AG04449 (cell line): ENCODE measurements around the gene EGFL8.
A peak's percentile ranks its signal among the peaks of the same experiment; 100 is the strongest.

Source experiments
- CTCF ChIA-PET: fragments of 350-600 bp; formaldehyde crosslinking; extraction: SDS; loops from one replicate; lab custom pipeline; 2021; ENCODE audit warnings: antibody characterized with exemption; lab: Yijun Ruan, JAX
- POLR2A ChIA-PET: fragments of 400-600, 350-600 bp; formaldehyde crosslinking; extraction: SDS; loops from one replicate; lab custom pipeline; 2020; ENCODE audit warnings: antibody characterized with exemption, inconsistent platforms; lab: Yijun Ruan, JAX
- DNase-seq: peaks from one replicate; pipeline ENCODE4 v3.0.0-alpha.2; 2010; ENCODE audit warnings: low read depth, low spot score
- H3K4me3 ChIP-seq: 2 replicates; pipeline ENCODE4 v1.5.1; 2011; ENCODE audit warnings: low read depth, mild to moderate bottlenecking, control low read depth, low read length
- TF ChIP-seq, protein P1 (sequence below): IDR thresholded peaks from one replicate; pipeline ENCODE4 v1.5.1; 2011; ENCODE audit warnings: mild to moderate bottlenecking, moderate library complexity, low read length, control low read depth, inconsistent platforms; ENCODE audit not compliant: insufficient read depth; ENCODE audit errors: missing control alignments

The EGFL8 gene

DNA sequence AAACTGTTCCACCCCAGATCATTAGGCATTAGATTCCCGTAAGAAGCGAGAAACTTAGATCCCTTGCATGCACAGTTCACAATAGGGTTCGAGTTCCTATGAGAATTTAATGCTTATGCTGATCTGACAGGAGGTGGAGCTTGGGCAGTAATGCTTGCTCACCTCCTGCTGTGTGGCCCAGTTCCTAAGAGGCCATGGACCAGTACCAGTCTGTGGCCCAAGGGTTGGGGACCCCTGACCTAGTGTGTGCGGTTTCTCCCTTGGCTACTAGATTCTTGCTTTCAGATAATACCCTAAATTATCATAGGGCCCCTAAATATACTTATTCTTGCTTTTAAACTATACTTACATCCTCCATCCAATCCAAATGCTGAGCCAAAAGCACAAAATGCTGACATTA is 30.0 kb downstream of the EGFL8 start:
- ChIA-PET POLR2A (interaction anchor here (1.5 to 2.0 kb wide), 2 partner anchors 17 to 61 kb away, joined by 4 to 8 read pairs; partner anchors contain the start of gene RNF5), CTCF (interaction anchor here (0.7 to 4.4 kb wide), 9 partner anchors 12 to 224 kb away, joined by 3 to 62 read pairs (median 4); partner anchors contain the start of genes ATF6B and FKBPL)
- no peak for DNase-seq
- TF ChIP-seq, protein P1, sequence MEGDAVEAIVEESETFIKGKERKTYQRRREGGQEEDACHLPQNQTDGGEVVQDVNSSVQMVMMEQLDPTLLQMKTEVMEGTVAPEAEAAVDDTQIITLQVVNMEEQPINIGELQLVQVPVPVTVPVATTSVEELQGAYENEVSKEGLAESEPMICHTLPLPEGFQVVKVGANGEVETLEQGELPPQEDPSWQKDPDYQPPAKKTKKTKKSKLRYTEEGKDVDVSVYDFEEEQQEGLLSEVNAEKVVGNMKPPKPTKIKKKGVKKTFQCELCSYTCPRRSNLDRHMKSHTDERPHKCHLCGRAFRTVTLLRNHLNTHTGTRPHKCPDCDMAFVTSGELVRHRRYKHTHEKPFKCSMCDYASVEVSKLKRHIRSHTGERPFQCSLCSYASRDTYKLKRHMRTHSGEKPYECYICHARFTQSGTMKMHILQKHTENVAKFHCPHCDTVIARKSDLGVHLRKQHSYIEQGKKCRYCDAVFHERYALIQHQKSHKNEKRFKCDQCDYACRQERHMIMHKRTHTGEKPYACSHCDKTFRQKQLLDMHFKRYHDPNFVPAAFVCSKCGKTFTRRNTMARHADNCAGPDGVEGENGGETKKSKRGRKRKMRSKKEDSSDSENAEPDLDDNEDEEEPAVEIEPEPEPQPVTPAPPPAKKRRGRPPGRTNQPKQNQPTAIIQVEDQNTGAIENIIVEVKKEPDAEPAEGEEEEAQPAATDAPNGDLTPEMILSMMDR, result no peak
- no peak overlapping the region for H3K4me3 ChIP-seq

- ChIA-PET POLR2A (interaction anchor here (0.6 to 2.0 kb wide), 10 partner anchors 10 to 1260 kb away, joined by 3 to 8 read pairs (median 4); partner anchors contain the start of genes AGPAT1, ATF6B, FKBPL and RNF5), CTCF (interaction anchor here (0.6 to 4.4 kb wide), 22 partner anchors 8 to 643 kb away, joined by 3 to 62 read pairs (median 4); partner anchors contain the start of genes ATF6B, FKBPL, RNF5 and TAP2)
- TF ChIP-seq, protein P1, result peak; percentile 62
- peak overlapping the region; percentile 55 for H3K4me3 ChIP-seq
- no peak for DNase-seq
Observed at GRCh38 chr6:32194825-32195651, 30.6 kb downstream of the EGFL8 start.

- TF ChIP-seq, protein P1, result peak; percentile 43
- ChIA-PET POLR2A (interaction anchor here (0.6 to 2.0 kb wide), 10 partner anchors 9 to 1259 kb away, joined by 3 to 8 read pairs (median 4); partner anchors contain the start of genes AGPAT1, ATF6B, FKBPL and RNF5), CTCF (interaction anchor here (0.6 to 4.4 kb wide), 19 partner anchors 8 to 643 kb away, joined by 3 to 62 read pairs (median 4); partner anchors contain the start of genes ATF6B, FKBPL, RNF5 and TAP2)
- peak; percentile 97 for DNase-seq
- H3K4me3 ChIP-seq, result peak overlapping the region; percentile 94
Observed at GRCh38 chr6:32195652-32195901, 31.2 kb downstream of the EGFL8 start.

DNA sequence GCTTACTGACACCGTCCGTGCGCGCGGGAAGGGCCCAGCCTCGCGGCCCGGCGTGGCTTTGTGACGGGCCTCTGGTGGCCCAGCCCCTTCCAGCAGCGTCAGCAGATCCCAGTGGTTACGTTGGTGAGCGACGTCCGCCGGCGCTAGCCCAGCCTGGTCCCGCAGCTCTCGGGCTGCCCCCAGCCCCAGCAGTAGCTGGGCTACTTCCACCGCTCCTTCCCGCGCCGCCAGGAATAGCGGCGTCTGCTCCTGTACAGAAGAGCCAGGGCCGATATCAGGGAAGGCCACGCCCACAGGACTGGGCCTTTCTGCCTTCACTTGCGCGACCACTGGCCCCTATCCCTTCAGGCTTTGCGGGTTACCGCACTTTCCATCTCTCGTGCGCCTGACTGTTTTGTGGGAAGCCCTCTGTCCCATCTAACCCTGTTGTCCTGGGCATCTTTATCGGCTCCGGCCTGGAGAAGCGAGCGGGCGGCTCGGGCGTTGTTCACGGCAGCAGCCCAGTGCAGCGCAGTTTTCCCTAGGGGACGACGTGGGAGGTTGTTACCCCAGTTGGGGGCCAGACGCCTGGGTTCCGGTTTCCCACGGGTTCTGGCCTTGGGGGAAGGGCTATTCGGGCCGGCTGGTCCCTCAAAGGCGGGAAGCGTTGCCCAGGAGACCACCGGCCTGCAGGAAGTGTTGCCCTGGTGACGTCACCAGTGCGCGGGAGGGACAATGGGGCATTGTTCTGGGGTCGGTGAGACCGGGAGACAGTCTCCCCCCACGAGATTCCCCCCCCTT is 31.7 kb downstream of the EGFL8 start:
- peak overlapping the region; percentile 94 for H3K4me3 ChIP-seq
- POLR2A ChIA-PET, result interaction anchor here (0.6 to 2.0 kb wide), 10 partner anchors 9 to 1259 kb away, joined by 3 to 8 read pairs (median 4); partner anchors contain the start of genes AGPAT1, ATF6B, FKBPL and RNF5
- CTCF ChIA-PET, result interaction anchor here (0.6 to 4.4 kb wide), 15 partner anchors 7 to 236 kb away, joined by 3 to 62 read pairs (median 4); partner anchors contain the start of genes ATF6B, FKBPL and RNF5
- TF ChIP-seq, protein P1, result no peak
- DNase-seq, result no peak

DNA sequence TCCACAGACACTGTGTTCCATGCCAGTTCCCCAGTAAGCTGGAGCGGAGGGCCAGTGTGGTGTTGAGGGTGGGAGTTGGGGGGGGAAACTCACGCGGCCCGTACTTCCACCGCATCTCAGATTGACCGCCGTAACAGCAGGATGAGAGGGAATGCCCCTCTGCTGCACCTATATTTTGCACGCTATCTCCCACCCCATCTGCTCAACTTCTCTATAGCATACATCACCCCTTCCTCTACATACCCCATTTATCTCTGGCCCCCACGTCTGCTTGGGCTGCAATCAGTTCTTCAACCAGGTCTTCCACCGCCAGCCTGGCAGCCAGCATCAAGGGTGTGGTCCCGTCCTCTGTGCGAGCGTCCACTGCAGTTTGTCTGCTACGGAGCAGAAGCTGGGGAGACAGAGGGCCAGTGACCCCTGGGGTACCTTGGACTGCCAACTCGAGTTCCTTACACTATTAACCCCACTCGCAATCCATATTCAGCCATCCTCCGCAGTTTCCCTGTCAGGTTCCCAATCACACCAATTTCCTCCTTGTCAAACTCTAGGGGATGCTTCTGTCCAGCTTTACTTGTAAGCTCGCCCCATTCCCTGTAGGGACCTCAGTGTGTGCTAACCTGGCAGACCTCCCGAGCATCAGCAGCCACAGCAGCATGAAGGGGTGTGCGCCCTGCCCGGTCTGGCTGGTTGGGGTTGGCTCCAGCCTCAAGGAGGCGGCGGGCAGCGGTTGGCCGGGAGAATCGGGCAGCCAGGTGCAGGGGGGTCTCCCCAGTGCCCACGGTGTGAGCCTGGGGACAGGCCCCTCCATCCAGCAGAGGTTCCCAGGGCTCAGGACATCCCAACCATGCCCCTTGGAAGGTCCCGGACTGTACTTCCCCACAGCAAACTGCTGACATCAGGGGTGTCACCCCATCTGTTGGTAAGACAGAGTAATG is 32.6 kb downstream of the EGFL8 start:
- peak overlapping the region; percentile 94 for H3K4me3 ChIP-seq
- ChIA-PET CTCF (interaction anchor here (1.4 to 2.0 kb wide), 2 partner anchors 48 to 79 kb away, joined by 6 read pairs; no protein-coding TSS in a partner anchor), POLR2A (interaction anchor here (0.6 to 0.9 kb wide), 2 partner anchors 83 to 224 kb away, joined by 3 read pairs; a partner anchor contains a TSS)
- DNase-seq, result no peak
- TF ChIP-seq, protein P1, result no peak
